ENCODE data around the gene FBXO2. TPM values are rescaled to one million over a fixed set of nuclear protein-coding genes. Genes with fewer than 3 reads are reported as not detected.

The FBXO2 gene
- total RNA-seq, 2 donors from 2014 or later = 1.9 to 2.0 TPM

- no peaks in the 10 kb centered on the region for H3K9me3 Mint-ChIP-seq
- DNase-seq (ENCODE audit: low spot score in 2 of 2) (peak in 1 of 2 donors; percentile 39), ATAC-seq (peak; percentile 46 to 68)
- peaks cover 0 to 6% of the 10 kb centered on the region in 2 donors for H3K36me3 Mint-ChIP-seq
- peak overlapping the region in 1 of 2 donors; percentile 77 for H3K27ac Mint-ChIP-seq
Observed at GRCh38 chr1:11664336-11665065, 10.3 kb upstream of the FBXO2 start.

GRCh38 chr1:11661103-11661502 lies 6.9 kb upstream of the FBXO2 start:
- DNase-seq (ENCODE audit: low spot score in 2 of 2) = no peak
- ATAC-seq = no peak
- Mint-ChIP-seq H3K36me3 (no peaks in the 10 kb centered on the region), H3K27ac (no peak overlapping the region), H3K9me3 (no peaks in the 10 kb centered on the region)

GRCh38 chr1:11659748-11660147 lies 5.5 kb upstream of the FBXO2 start:
- DNase-seq (ENCODE audit: low spot score in 2 of 2) (no peak), ATAC-seq (no peak)
- Mint-ChIP-seq H3K27ac (no peak overlapping the region), H3K36me3 (no peaks in the 10 kb centered on the region), H3K9me3 (no peaks in the 10 kb centered on the region)

- Mint-ChIP-seq H3K27ac (peak overlapping the region in 1 of 2 donors; percentile 22), H3K36me3 (no peaks in the 10 kb centered on the region), H3K9me3 (no peaks in the 10 kb centered on the region)
- DNase-seq (ENCODE audit: low spot score in 2 of 2) (no peak), ATAC-seq (no peak)
Observed at GRCh38 chr1:11658542-11658941, 4.3 kb upstream of the FBXO2 start.

GRCh38 chr1:11657654-11658053 lies 3.4 kb upstream of the FBXO2 start:
- Mint-ChIP-seq H3K36me3 (no peaks in the 10 kb centered on the region), H3K9me3 (no peaks in the 10 kb centered on the region), H3K27ac (no peak overlapping the region)
- no peak for ATAC-seq
- no peak for DNase-seq (ENCODE audit: low spot score in 2 of 2)

GRCh38 chr1:11654939-11655808 lies 945 bp upstream of the FBXO2 start:
- Mint-ChIP-seq H3K9me3 (no peaks in the 10 kb centered on the region), H3K27ac (peak overlapping the region; percentile 41 to 68), H3K36me3 (no peaks in the 10 kb centered on the region)
- ATAC-seq (peak; percentile 30 to 38), DNase-seq (ENCODE audit: low spot score in 2 of 2) (no peak)

- no peak for DNase-seq (ENCODE audit: low spot score in 2 of 2)
- Mint-ChIP-seq H3K27ac (no peak overlapping the region), H3K9me3 (no peaks in the 10 kb centered on the region), H3K36me3 (no peaks in the 10 kb centered on the region)
- ATAC-seq = no peak
Observed at GRCh38 chr1:11653861-11654136, 430 bp downstream of the FBXO2 start.

GRCh38 chr1:11653101-11653860 lies 948 bp downstream of the FBXO2 start:
- no peaks in the 10 kb centered on the region for H3K9me3 Mint-ChIP-seq
- DNase-seq (ENCODE audit: low spot score in 2 of 2) = no peak
- H3K27ac Mint-ChIP-seq = no peak overlapping the region
- H3K36me3 Mint-ChIP-seq = no peaks in the 10 kb centered on the region
- ATAC-seq = no peak

- no peak overlapping the region for H3K27ac Mint-ChIP-seq
Observed at GRCh38 chr1:11652203-11652780, 1.9 kb downstream of the FBXO2 start.

GRCh38 chr1:11651017-11651416 lies 3.2 kb downstream of the FBXO2 start:
- DNase-seq (ENCODE audit: low spot score in 2 of 2) (no peak), ATAC-seq (no peak)
- Mint-ChIP-seq H3K27ac (peak overlapping the region in 1 of 2 donors; percentile 52), H3K36me3 (no peaks in the 10 kb centered on the region), H3K9me3 (no peaks in the 10 kb centered on the region)

More at GRCh38 chr1:11652203-11652780, 1.9 kb downstream of the FBXO2 start:
- DNase-seq (ENCODE audit: low spot score in 2 of 2) = no peak
- ATAC-seq = no peak
- Mint-ChIP-seq H3K36me3 (no peaks in the 10 kb centered on the region), H3K9me3 (no peaks in the 10 kb centered on the region)

- H3K27ac Mint-ChIP-seq = no peak overlapping the region
- DNase-seq (ENCODE audit: low spot score in 2 of 2) = peak; percentile 79 to 81
- no peaks in the 10 kb centered on the region for H3K9me3 Mint-ChIP-seq
- peak; percentile 76 for ATAC-seq
- no peaks in the 10 kb centered on the region for H3K36me3 Mint-ChIP-seq
Observed at GRCh38 chr1:11650331-11650991, 3.8 kb downstream of the FBXO2 start.

- Mint-ChIP-seq H3K27ac (no peak overlapping the region), H3K9me3 (no peaks in the 10 kb centered on the region), H3K36me3 (no peaks in the 10 kb centered on the region)
- ATAC-seq (no peak), DNase-seq (ENCODE audit: low spot score in 2 of 2) (no peak)
Observed at GRCh38 chr1:11649624-11650330, 4.5 kb downstream of the FBXO2 start.

- no peak for ATAC-seq
- Mint-ChIP-seq H3K36me3 (no peaks in the 10 kb centered on the region), H3K27ac (no peak overlapping the region), H3K9me3 (no peaks in the 10 kb centered on the region)
- DNase-seq (ENCODE audit: low spot score in 2 of 2) = no peak
Observed at GRCh38 chr1:11649237-11649623, 5.0 kb downstream of the FBXO2 start.

GRCh38 chr1:11648732-11649158 lies 5.5 kb downstream of the FBXO2 start:
- H3K27ac Mint-ChIP-seq = no peak overlapping the region
- H3K9me3 Mint-ChIP-seq = no peaks in the 10 kb centered on the region
- peak in 1 of 2 donors; percentile 61 for DNase-seq (ENCODE audit: low spot score in 2 of 2)

GRCh38 chr1:11648039-11648438 lies 6.2 kb downstream of the FBXO2 start:
- Mint-ChIP-seq H3K36me3 (no peaks in the 10 kb centered on the region), H3K27ac (no peak overlapping the region), H3K9me3 (no peaks in the 10 kb centered on the region)
- DNase-seq (ENCODE audit: low spot score in 2 of 2) (no peak), ATAC-seq (no peak)

More at GRCh38 chr1:11648732-11649158, 5.5 kb downstream of the FBXO2 start:
- ATAC-seq = peak; percentile 10 to 58
- no peaks in the 10 kb centered on the region for H3K36me3 Mint-ChIP-seq

- ATAC-seq = no peak
- Mint-ChIP-seq H3K9me3 (no peaks in the 10 kb centered on the region), H3K36me3 (no peaks in the 10 kb centered on the region), H3K27ac (no peak overlapping the region)
- DNase-seq (ENCODE audit: low spot score in 2 of 2) = no peak
Observed at GRCh38 chr1:11647333-11647732, 6.9 kb downstream of the FBXO2 start.
